OCI-M1 (cell line): ENCODE measurements around the gene FGFR4.
A peak's percentile ranks its signal among the peaks of the same experiment; 100 is the strongest.
"Not testable (repeated sequence)": the region's sequence is repeated elsewhere in the genome, so short reads cannot be mapped to it uniquely, and the experiment has no call there.

ENCODE experiments used
- DNase-seq: peaks from one replicate; lab custom pipeline; 2025; lab: John Stamatoyannopoulos, UW

Gene FGFR4

GRCh38 chr5:177086654-177087397 is at the start of gene FGFR4:
FGFR4 (plus strand) TSS chr5:177086915; CDS start chr5:177089603, 2,688 bp downstream.
- DNase-seq, result peak; percentile 76

DNA sequence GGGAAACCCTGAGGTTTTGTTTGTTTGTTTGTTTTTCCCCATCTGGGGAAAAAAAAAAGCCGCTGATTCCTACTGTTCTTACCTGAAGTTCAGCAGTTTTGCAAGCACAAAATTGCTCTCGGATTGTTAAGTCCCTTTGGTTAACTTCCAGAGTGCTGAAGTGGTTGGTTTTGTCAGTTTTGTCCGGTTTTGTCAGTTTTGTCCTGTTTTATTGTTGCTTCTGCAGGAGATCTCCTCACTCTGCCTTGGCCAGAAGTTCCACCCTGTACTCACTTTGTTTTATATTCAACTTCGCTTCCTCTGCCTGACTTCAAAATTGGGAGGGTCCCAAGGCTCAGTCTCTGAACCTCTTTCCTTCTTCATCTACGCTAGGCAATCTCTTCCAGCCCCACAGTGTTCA is 49.8 kb upstream of the FGFR4 start:
- no peak for DNase-seq

DNA sequence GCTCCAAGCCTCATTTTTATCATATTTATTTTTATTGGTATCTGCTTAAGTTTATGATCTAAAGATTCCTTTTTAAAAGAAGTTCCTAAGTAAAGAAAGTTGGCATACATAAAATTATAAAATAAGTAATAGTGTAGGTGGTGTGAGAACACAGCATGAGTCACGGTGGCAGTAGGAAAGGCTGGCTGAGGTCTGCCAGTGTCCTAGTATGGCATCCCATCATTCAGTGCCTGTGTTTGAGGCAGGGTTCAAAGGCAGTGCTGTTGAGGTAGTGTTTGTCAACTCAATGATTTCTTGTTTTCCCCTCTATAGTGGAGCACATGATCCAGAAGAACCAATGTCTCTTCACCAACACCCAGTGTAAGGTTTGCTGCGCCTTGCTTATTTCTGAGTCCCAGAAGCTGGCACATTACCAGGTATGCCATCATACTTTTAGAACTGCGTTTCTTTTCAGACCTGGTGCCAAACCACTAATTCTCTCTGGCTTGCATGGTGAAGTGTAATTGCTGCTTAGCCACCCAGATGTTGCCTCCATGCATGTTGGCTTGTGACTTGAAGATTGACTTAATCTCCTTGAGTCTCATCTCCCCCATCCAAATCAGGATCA is 45.8 kb upstream of the FGFR4 start:
- no peak for DNase-seq

GRCh38 chr5:177041936-177042335 is 44.8 kb upstream of the FGFR4 start:
- DNase-seq, result no peak

GRCh38 chr5:177043114-177043513 is 43.6 kb upstream of the FGFR4 start:
- no peak for DNase-seq

DNA sequence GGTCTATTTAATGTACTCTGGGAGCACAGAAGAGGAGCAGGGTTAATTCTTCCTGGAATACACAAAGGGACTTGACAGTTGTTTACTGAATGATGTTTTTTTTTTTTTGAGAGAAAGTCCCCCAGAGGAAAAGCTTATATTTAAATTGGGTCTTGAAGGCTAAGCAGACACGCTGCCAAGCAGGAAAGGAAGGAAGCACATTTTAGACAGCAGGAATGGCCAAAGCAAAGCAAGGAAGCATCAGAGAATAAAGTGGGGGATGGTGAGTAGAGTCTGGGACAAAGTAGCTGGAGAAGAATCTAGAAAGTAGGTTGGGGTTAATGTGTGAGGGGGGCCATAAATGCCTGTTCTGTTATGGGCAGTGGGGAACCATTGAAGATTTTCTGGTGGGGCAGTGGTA is 42.8 kb upstream of the FGFR4 start:
- DNase-seq, result no peak

GRCh38 chr5:177044641-177045040 is 42.1 kb upstream of the FGFR4 start:
- no peak for DNase-seq

DNA sequence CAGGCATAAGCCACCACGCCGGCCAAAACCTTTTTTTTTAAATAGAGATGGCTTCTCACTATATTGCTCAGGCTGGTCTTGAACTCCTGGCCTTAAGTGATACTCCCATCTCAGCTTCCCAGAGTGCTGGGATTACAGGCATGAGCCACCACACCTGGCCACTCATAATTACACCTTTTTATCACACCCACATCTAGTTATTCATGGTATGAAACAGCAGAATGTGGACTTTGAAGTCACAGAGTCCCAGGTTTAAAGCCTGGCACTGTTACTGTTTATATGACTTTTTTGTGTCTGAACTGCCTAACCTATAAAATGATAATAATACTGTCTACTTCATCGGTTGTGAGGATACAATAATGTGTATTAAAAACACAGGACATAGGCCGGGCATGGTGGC is 41.1 kb upstream of the FGFR4 start:
- no peak for DNase-seq

DNA sequence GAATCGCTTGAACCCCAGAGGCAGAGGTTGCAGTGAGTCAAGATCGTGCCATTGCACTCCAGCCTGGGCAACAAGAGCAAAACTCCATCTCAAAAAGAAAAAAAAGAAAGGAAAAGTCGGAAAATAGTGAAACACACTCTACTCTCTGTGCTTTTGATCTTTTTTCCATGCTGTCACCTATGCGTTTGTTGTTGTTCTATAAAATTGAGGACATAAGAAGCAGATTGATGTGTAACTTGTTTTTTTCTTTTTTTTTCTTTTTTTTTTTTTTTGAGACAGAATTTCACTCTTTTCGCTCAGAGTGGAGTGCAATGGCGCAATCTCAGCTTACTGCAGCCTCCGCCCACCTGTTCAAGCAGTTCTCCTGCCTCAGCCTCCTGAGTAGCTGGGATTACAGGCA is 38.2 kb upstream of the FGFR4 start:
- DNase-seq, result not testable (repeated sequence)

GRCh38 chr5:177049285-177049684 is 37.4 kb upstream of the FGFR4 start:
- no peak for DNase-seq

GRCh38 chr5:177064500-177065277 is 22.0 kb upstream of the FGFR4 start:
- DNase-seq, result no peak

DNA sequence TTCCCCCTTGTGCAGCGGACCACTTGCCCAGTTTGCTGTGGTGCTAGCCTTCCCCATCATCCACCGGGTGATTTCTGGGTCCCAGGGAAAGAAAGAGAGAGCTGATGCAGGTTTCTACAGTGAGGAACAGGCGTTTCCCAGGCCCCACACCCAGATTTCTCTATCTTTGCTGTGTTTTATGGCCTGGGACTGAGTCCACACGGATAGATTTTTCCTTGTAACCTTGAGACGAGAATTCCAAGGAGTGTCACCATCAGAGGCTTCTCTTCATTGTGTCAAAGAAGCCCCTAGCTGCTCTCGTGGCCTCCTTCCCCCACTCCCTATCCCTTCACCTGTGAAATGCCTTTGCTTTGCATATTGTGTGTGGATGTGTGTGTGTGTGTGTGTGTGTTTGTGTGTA is 21.2 kb upstream of the FGFR4 start:
- DNase-seq, result no peak

GRCh38 chr5:177066224-177066623 is 20.5 kb upstream of the FGFR4 start:
- DNase-seq, result no peak

DNA sequence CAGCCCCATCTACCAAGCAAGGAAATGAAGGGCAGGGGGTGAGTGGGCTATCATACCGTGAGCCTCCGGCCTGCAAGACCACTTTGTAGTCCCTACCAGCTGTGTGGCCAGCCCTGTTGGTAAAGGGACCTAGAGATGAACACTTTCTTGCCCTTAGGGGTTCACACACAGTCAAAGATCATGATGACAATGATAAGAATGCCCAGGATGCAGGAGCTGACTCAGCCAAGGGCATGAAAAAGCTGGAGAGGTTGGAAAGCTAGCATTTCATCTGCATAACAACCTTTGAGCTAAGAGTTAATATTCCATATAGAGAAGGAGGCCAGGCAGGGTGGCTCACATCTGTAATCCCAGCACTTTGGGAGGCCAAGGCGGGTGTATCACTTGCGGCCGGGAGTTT is 19.2 kb upstream of the FGFR4 start:
- DNase-seq, result no peak

GRCh38 chr5:177070536-177071191 is 16.1 kb upstream of the FGFR4 start:
- DNase-seq, result no peak

DNA sequence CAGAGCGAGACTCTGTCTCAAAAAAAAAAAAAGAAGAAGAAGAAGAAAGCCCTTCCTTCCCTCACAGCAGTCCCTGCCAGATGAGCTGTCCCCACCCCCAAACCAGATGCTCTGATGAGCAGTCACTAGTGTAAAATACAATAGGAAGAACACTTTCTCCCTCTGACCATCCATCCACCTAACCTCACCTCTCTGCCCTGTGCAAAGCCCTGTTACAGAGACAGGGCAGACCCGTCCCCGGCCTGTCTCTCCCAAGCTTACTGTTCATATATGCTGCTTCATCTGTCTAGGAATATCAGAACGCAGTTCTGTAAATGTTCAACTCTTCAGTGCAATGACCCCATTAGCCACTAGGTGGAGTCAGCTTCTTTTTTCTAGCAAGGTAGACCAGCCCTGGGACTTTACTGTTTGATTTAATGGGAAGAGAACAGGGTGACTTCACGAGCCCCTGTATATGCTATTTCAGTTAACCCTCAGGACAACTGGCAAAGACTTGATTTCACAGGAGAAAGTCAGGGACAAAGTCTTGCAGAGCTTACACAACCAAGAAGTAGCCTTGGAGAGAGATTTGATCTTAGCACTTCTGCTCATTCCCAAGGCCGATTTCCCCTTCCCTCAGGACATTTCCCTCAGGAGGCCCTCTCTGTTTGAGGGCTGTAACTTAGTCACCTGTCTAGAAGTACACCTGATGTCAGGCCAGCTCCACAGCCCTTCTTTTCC is 14.9 kb upstream of the FGFR4 start:
- peak; percentile 92 for DNase-seq

- DNase-seq, result no peak
Measured at GRCh38 chr5:177077335-177077734, 9.4 kb upstream of the FGFR4 start.

GRCh38 chr5:177079606-177080005 is 7.1 kb upstream of the FGFR4 start:
- DNase-seq, result no peak

- no peak for DNase-seq
Measured at GRCh38 chr5:177080265-177080664, 6.5 kb upstream of the FGFR4 start.

DNA sequence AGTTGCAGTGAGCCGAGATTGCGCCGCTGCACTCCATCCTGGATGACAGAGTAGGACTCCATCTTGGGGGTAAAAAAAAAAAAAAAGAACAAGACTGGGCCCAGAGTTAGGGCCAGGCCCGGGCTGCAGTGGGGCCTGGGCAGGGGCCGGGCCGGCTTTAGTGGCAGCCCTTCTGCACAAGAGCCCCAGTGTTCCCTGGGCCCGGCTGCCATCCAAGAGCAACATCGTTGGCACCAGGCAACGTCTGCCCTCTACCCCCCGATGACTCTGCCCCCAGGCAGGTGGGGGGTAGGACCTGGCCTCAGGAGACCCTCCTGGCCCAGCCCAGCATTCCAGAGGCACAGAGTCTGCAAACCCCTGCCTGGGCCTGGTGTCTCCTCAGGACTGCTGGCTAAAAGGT is 4.9 kb upstream of the FGFR4 start:
- no peak for DNase-seq

DNA sequence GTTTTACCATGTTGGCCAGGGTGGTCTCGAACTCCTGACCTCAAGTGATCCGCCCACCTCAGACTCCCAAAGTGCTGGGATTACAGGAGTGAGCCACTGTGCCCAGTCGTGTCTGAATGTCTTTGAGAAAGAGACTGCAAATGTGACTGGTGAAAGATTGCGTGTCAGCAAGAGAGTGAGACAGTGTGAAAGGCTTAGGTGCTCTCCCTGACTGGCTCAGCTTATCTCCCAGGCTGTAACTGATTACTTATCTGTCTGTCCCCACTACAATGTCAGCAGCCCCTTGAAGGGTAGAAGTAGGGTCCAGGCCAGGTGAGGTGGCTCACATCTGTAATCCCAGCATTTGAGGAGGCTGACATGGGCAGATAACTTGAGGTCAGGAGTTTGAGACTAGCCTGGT is 3.4 kb upstream of the FGFR4 start:
- DNase-seq, result no peak

- DNase-seq, result no peak
Measured at GRCh38 chr5:177084175-177084574, 2.5 kb upstream of the FGFR4 start.
